ENCODE data around the gene TGOLN2.
"Not testable (repeated sequence)": the region's sequence is repeated elsewhere in the genome, so short reads cannot be mapped to it uniquely, and the experiment has no call there.

Gene TGOLN2
- total RNA-seq: 192 to 314 (median 260) reads per million in 3 experiments

DNA sequence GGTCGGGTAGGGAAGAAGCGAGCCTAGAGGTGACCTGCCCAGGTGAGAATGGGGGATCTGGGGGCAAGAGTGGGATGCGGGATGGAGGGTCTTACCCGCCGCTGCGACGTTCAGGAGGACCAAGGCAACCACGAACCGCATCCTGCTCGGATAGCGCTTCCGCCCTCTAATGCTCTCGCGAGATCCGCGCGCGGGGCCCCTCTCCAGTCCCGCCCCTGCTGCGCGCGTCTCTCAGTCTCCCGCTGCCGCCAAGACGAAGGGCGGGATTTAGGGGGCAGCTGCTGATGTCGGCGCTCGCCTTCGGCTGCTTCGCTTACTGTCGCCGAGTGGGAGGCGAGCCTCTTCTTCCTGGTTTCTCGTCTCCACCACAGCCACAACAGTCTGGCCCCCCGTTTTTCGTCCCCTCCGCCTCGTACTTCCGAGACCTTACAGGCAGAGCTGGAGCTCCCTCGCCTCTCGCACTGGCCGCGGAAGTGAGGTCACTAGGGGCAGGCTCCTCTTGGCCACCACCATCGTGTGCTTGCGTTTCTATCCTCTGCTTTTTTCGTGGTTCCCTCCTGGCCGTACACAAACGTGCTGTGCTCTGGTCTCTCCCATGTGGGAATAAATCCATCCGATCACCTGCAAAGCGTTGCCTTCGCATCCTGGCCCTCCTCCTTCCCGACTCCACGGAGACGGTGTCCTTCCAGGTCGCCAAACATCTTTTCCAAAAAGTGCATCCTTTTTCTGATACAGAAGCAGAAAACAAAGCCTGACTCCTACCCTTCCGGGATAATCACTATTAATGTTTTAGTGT, at the start of gene TGOLN2:
TSS of gene TGOLN2 (minus strand) at position 168 of the 796 bp plus-strand sequence. CDS start at position 141, 27 bp downstream.
- DNase-seq: peak; percentile 94

DNA sequence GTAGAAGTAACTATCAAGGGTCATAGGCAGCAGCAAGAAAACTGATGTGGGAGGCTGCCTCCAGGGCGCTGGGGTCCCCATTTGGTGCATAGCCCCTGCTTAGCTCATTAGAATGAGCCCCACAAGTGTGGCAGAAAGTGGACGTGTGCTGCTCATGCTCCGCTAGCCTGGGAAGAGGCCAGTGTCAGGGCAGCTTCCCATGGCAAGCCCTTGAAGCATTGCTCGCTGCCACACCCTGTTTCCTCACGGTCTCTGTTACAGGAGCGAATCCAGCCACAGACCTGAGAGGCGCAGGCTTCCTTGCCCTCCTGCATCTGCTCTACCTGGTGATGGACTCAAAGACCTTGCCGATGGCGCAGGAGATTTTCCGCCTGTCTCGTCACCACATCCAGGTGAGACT, 49.3 kb upstream of the TGOLN2 start:
- DNase-seq: no peak

DNA sequence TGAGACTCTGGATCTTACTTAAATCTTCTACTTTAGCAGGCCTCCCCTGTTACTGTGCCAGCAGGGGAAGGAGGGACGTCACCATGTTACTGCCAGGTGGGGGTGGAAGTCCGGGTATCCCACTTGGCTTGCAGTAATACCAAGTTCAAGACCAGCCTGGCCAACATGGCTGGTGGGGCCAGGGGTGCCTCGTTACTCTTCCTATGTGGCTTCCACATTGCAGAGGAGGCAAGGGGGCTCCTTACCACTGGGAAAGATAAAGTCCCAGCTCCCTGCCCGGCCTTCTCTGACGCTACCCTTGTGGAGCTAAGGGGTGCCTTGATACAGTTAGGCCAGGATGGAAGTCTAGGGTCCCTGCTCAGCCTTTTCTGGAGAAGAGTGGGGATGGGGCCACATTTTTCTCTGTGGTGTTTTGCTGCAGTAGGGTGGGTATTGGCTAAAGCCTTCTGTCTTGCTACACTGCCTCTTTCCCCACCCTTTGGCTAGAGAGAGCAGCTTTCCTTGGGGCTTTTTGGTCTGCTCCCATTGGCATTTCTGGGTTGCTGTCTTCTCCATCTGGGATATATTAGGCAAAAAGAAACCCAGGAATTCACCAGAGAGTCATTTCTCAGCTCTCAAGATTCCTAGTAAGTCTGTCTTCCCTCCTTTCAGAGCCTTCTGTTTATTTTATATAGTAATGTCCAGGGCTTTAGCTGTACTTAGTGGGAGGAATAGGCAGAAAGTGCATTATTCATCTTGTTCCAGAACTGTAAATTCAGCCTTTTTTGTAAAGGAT, 48.7 kb upstream of the TGOLN2 start:
- no peak for DNase-seq

DNA sequence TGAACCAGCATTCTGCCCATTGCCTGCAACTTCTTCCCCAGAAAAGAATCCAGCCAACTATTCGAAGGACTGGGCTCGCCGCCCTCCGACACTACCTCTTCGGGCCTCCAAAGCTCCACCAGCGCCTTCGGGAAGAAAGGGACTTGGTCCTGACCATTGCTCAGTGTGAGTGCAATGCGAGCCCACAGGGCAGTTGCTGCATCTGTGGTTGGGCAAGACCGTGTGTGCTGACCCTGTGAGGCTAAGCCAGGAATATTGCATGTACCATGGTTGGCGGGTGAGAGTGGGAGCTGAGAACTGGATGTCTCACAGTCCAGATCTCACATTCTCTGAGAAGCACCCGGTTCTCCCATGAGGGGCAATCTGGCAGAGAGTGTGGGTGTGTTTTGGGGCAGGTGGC, 43.3 kb upstream of the TGOLN2 start:
- DNase-seq: no peak

DNA sequence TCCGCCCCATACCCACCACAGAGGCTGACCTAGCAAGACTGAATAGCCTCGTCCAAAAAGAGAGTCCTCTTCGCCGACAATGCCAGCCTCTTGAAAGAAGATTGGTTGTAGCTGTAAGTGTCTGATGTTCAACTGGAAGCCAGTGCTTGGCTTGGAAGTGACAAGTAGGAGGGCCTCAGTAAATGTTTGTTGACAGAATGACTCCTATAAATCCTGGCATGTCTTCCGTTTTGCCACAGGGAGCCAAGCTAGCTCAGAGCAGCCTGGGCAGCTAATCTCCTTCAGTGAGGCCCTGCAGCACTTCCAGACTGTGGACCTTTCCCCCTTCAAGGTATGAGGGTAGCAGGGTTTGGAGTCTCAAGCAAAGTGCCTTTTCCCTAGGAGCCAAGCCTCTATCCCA, 41.7 kb upstream of the TGOLN2 start:
- no peak for DNase-seq

DNA sequence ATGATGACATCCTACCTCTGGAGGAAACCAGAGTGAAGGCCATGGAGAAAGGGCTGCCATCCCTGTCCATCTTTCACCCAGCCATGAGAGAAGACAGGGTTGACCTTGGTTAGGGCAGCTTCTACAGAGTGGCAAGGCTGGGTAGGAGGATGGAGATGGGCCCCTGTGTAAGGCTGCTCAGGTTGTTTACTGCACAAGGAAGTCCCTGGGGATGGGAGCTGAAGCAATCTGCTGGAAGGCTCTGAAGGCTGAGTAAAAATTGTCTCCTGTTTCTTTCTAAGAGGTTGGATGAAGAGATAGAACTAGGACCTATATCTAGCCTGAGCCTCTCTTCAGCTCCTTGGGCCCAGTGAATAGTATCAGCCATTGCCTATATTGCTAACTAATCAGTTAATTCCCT, 41.1 kb upstream of the TGOLN2 start:
- DNase-seq: no peak

DNA sequence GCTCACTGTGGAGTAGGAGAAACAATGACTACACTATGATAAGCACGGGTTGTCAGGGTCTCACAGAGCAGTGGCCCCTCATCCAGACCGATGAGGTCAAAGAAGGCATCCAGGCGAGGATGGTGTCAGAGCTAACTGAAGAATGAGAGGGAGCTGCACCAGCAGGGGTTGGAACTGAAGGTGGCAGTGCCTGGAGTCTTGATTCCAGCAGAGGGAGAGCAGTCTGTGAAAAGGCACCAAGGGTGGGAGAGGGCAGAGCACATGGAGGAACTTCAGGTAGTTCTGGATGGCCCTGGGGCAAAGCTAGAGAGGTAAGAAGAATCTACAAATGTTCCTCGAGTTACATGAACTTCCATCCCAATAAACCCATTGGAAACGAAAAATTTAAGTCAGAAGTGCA, 39.4 kb upstream of the TGOLN2 start:
- DNase-seq: no peak

DNA sequence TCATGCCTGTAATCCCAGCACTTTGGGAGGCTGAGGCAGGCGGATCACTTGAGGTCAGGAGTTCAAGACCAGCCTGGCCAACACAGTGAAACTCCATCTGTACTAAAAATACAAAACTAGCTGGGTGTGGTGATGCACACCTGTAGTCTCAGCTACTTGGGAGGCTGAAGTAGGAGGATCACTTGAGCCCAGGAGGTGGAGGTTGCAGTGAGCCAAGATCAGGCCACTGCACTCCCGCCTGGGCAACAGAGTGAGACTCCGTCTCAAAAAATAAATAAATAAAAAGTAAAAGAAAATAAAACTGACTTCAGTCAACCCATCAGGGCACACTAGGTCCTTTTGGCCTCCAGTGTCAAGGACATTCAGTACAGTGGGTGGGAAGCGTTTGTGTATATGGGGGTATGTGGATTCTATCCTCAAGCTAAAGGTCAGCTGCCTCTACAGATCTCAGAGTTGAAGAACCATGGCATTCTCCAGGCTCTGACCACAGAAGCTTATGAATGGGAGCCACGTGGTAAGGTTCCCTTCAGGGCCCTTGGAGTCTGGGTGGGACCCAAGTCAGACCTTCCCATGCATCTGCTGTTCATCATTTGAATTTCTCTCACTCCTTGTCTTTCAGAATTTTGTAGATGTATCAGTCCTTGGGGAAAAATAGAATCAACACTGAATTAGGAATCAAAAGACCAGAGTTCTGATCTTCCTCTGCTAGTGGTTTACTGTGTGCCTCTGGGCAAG, 35.0 kb upstream of the TGOLN2 start:
- not testable (repeated sequence) for DNase-seq

DNA sequence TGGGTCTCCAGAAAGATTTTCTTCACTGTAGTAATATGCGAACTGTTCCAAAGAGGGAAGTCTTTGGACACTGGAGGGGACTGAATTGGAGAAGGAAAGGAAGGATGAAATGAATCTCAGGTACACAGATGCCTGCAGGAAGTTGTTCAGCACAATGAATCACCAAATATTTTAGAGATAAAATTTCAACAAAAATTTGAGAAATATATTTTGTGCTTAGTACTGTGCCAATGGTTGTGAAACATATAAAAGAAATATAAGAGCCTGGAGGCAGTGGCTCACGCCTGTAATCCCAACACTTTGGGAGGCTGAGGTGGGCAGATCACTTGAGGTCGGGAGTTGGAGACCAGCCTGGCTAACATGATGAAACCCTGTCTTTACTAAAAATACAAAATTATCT, 29.9 kb upstream of the TGOLN2 start:
- no peak for DNase-seq

DNA sequence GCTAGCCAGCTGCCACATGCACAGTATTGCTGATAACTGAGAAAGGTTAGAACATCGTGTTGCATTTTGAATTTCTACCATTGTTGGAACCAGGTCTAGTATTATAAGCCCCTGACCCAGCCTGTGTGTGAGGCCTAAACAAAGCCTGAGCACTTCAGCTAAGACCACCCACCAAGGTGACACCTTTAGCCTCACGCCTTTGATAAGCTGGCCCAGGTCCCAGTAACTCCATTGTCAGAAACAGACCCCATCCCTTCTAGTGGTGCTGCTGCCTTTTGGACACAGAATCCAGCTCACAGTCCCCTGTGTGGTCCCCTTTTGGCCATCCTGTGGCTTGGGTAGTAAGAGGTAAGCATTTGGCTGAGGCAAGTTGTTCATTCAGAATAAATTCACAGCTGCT, 28.4 kb upstream of the TGOLN2 start:
- DNase-seq: no peak

DNA sequence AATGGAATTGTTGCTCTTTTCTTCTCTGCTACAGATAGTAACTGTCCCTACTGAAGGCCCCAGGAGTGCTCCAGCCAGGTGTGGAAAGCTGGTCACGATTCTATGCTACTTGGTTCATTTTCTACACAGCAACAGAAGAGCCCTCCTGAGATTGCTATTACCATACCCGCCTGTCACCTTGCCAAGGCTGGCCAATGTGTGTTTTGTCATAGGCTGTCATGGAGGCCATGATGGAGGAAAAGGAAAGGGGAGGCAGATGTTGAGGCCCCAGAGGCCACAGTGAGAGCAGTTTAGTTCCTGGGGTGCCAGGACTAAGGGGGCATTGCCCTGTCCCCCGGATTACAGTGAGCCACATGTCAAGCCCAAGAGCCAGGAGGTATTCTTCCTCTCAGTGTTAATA, 27.7 kb upstream of the TGOLN2 start:
- no peak for DNase-seq

DNA sequence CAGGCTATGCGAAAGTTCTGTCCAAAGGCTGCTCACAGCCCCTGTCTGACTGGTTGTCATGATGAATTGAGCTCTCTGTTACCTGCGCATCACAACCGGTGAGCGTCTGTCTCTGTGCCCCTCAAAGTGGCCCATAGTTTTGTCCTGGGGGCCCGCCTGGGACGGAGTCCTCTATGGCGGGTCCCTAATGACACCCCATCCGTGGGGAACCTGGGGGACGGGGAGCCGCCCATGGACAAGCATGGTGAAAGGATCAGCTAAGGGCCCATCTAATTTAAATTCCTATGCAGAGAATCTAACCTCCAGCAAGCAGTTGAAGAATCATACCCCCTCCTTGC, 27.3 kb upstream of the TGOLN2 start:
- no peak for DNase-seq

DNA sequence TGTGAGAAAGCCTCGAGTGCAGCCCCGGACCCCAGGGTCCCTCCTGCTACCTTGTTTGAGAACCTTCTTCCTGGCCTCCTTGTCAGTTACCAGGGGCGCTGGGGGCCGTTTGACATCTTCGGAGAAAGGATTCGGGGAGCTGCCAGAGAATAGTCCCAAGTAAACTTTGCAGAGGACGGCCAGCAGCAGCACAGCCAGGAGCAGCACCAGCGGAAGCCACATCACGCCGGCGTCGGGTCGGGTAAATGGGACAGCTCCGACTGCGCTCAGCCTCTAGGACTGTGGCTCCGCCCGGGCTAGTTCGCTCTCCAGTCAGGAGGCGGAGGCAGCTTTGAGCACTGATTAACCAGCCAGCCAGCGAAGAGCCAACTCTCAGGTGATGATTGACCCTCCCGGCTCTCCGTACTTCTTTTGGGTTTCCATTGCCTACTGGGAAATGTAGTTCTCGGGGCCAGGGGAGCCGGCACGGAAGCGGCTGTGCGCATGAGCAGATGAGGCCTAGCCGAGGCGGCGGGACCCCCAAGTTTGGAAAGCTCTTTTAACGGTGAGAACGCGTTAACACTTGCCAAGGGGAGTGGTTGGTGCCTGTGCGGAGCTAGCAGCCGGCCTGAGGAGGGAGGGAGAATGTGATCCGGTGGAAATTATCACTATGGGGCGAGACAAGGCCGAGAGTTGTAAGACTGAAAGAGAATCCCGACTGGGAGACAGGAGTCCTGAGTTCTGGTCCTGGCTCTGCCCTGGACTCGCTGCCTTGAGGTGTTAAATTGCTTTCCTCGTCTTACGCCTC, 26.7 kb upstream of the TGOLN2 start, which contains the start of the genes ELMOD3 and RETSAT:
TSS of gene ELMOD3 (plus strand) at position 484 of the 787 bp plus-strand sequence. CDS start 2,430 bp downstream, outside the sequence.
TSS of gene RETSAT (minus strand) at position 243 of the 787 bp plus-strand sequence. CDS start at position 222, 21 bp downstream.
- DNase-seq: peak; percentile 98

DNA sequence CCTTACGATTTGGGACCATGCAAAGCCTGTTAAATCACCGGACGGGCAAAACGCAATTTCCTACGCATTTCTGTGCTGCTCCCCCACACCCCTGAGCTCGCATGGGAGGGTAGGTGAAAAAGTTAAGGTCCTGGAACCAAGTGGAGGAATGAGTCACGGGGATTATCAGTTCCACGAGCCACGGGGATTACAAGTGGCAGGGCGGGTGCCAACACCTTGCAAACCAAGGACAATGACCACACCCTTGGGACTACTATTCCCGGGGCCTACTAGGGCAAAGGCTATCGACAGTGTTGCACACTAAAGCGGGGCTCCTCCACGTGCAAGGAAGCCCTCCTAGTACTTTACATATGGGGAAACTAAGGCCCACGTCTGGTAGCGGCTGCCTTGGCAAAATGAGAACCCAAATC, 26.1 kb upstream of the TGOLN2 start:
- peak; percentile 6 for DNase-seq

DNA sequence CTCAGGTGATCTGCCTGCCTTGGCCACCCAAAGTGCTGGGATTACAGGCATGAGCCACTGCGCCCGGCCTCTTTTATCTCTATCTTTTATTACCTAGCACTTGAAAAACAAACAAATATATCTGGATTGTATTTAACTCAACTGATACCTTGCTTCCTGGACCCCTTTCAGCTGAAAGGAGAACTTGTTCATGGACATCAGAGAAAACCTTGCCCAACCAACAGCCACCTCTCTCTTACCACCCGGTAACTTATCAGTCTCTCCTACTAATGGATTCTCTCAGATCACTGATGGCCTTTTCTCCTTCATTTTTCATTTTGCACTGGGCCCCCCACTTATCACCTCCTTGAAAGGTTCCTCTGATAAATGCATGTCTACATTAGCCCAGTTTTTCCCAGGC, 19.8 kb upstream of the TGOLN2 start:
- no peak for DNase-seq

DNA sequence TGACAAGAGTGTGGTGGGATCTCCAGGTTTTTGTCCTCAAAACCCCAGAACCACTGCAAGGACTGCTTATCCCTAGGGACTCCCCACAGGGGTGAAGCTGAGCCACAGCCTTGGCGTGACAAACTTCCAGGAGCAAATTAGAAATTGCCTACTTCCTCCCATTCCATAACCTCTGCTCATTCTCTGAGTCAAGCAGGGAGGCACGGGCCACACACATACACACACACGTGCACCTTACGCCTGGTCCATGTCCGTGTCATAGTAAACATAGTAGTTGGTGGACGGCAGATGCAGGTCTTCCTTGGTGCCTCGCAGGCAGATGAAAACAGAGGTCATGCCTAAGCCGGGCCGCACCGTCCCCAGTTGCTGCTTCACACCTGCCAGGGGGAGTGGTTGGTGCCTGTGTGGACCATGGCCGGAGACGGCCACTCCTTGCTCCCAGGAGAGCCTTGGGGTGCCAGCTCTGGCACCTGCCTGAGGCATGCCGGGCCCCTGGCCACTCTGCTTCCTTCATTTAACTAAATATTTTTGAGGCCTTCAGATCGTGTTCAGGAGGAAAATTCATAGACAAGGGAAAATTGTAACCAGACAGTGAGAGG, 16.7 kb upstream of the TGOLN2 start:
- DNase-seq: no peak

DNA sequence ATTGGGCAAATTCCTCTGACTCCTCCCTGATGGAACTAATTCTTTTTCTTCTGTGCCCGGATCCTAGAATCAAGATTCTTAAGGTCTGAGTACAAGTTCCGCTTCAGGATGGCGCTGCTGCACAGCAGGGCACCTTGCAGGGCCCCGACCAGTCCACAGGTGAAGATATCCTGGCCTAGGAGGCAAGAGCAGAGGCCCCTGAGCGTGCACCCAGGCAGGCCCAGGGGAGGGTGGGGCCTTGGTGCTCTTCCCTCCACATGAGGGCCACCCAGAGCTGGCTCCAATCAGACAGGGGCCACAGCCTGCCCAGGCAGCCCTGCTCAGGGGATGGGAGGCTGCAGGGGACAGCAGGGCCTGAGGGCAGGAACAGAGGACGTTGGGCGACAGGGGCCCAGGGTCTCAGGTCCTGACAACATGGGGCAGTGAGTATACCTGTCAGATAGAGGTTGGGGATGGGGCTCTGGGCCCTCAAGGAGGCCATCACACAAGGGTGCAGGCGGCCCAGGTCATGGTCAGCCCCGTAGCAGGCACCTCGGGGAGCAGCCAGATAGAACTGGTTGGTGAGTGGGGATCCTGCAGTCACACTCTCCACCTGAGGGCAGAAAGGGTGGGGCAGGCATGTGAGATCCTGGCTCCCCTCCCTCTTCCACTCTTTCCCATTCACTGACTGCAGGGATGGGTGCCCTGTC, 15.6 kb upstream of the TGOLN2 start:
- DNase-seq: not testable (repeated sequence)

DNA sequence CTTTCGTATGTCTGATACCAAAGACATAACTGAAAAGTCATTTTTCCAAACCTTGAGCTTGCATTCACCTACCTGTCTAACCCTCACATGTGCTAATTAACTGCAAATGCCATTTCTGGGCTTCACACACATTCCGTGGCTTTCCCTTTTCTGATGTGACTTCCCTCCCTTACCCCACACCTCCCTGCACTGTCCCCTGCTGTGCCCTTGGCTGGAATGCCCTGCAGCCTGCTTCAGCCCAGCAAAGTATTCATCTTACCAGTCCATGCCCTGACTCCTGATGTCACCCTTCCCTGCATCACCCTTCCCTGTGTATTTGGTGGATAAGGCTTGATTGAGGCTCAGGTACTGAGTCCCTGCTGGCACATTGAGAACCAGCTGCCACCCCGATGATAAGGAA, 14.4 kb upstream of the TGOLN2 start:
- DNase-seq: no peak

DNA sequence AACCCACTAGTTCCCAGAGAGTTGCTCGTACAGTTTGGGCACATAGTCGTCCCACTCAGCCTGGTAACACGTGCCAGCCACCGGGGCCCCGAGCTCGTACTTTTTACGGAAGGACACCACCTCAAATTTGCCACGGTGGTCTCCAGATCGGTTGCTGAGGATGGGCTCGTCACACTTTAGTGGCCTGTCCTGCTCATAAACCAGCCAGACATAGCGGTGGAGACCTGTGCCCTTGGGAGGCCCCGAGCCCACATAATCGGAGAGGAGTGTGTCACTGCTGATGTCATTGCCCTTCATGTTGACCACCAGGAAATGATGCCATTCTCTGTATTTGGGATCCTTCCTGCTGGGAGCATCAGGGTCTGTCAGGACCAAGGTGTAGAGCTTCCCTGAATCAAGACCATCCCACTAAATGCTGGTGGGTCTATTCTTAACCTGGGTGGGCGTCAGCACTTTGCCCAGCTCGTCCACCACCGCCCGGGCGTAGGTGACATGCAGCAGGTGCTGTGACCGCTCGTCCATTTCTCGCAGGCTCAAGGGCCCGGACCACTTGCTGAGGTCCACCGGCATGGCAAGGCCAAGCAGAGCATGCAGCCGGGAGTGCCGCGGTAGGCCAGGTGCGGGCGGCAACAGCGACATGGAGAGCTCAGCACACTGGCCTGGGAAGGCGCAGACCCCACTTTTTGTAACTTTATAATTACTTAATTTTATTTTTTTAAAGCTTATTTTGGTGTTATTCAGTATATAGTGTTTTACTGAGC, 13.7 kb upstream of the TGOLN2 start:
- DNase-seq: no peak
